Measurements from ENCODE around the gene FRAT1.
"Not testable (repeated sequence)": the region's sequence is repeated elsewhere in the genome, so short reads cannot be mapped to it uniquely, and the experiment has no call there.

Gene FRAT1

DNA sequence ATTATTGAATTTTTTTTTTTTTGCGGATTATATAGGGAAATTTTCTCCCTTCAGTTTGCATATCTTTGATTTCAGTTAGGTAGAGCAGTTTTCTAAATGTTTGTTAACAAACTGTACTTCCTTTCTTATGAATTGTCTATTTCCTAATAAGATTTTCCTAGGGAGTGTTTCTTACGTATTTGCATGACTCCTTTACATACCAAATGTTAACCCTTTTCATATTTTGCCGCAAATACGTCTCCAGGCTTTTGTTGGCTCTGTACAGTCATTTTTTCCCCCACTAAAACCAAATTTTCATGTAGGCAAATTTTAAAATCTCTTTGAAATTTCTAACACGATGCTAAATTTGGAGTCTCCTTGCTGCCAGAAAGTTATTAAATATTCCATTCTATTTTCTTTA is 17.4 kb downstream of the FRAT1 start:
- DNase-seq, result no peak

DNA sequence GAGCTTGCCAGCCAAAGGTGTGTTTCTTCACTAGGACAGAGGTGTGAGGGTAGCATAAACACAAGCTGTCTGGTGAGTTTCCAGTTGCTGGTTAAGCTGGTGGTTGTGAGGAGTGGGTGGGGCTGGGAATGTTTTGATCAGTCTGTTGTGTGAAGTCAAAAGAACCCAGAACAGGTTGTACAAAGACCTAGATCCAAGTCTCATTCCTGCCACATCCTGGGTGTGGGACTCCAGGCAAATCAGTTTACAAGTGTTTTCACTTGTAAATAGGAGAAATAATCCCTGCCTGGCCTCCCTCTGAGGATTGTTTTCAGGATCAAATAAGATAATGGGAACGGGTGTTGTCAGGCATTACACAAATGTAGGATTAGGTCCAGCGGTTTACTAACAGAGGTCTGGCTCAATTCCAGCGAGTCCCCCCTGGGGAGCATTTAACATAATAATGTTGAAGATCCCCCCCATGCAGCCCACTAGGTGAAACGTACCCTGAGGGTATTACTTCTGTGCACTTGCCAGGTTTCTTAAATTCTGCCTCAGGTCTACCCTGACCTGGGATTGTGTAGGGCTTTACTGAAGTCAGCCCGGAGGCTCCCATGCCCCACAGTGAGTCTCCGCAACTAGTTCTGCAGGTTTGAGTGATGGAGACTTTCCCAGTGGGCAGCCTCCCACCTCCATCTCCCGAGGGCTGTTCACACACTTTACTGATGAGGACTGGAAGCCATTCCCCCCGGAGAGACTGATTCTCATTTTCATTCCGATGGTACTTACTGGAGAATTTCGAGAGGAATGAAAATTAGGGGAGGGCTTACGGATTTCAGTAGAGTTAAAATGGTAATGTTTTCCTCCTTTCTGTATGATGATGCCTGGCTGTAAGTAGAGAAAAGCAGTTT is 18.1 kb downstream of the FRAT1 start:
- DNase-seq, result no peak

DNA sequence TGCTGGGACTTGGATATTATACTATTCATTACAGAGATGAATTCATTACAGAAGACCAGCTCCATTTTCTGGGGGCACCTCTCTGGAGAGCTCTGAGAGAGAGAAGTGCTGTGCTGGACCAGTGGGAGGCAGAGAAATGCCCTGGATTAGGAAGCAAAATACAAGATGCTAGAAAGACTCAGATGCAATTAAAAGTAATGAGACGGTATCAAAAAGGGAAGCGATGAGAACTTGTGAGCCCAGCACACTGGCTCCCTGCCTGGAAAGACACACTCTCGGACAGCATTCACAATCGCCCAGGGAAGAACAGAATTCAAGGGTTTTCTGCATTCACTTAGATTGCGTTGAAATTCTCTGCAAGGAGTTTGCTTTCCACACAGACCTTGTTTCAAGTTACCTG is 19.0 kb downstream of the FRAT1 start:
- no peak for DNase-seq

DNA sequence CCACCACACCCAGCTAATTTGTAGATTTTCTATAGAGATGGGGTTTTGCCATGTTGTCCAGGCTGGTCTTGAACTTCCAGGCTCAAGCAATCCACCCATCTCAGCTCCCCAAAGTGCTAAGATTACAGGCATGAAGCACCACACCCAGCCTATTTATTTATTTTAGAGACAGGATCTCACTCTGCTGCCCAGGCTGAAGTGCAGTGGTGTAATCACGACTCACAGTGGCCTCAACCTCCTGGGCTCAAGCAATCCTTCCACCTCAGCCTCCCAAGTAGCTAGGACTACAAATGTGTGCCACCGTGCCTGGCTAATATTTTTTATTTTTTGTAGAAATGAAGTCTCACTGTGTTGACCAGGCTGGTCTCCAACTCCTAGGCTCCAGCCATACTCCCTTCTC is 22.3 kb downstream of the FRAT1 start:
- DNase-seq, result no peak

DNA sequence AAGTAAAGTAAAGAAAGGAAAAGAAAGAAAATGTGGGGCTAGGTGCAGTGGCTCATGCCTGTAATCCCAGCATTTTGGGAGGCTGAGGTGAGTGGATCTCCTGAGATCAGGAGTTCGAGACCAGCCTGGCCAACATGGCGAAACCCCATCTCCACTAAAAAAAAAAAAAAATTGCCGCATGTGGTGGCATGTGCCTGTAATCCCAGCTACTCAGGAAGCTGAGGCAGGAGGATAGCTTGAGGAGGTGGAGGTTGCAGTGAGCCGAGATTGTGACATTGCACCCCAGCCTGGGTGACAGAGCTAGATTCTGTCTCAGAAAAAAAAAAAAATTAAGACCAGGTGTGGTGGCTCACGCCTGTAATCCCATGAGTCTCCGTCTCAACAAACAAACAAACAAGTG is 24.6 kb downstream of the FRAT1 start:
- DNase-seq, result not testable (repeated sequence)

DNA sequence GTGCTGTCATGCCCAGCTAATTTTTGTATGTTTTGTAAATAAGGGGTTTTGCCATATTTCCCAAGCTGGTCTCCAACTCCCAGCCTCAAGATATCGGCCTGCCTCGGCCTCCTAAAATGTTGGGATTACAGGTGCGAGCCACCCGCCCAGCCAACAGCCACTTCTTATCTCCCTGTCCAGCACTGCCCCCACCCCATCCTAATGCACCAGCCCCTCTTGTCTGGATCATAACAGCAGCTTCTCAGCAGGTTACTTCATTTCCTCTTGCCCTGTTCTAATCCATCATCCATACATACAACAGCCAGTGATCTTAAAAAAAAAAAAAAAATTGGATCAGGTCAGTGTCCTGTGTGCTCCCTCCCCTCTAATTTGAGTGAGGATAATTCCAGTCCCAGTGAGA is 28.2 kb downstream of the FRAT1 start:
- DNase-seq, result no peak

DNA sequence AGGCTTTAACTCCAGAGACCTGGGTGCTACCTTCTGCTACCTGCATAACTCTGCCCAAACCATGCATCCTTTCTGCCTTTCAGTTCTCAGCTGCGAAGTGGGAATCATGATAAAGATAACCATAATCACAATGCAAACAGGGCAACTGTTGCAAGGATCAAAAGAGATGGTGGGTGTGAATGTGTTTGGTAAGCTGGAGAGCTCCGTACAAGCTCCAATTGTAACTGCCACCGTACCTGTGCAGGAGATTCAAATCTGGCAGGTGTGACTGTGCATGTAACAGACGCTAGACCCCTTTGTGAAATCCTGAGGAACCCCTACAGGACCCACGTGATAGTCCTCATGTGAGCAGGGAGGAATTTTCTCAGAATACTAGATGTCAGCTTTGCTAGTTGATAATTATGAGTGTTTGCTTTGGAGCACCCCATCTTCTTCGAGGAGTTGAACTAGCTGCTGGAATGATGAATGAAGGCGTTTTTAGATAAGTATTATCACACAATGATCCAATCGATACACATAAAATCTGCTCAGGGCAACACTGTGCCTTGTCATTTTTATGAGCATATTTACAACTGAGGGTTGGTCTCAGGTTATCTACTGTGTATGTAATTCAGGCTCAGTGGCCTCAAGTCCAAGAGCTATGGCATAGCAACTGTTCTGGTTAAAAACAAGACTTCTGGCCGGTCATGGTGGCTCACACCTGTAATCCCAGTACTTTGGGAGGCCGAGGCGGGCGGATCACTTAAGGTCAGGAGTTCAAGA is 30.9 kb downstream of the FRAT1 start:
- DNase-seq, result no peak

DNA sequence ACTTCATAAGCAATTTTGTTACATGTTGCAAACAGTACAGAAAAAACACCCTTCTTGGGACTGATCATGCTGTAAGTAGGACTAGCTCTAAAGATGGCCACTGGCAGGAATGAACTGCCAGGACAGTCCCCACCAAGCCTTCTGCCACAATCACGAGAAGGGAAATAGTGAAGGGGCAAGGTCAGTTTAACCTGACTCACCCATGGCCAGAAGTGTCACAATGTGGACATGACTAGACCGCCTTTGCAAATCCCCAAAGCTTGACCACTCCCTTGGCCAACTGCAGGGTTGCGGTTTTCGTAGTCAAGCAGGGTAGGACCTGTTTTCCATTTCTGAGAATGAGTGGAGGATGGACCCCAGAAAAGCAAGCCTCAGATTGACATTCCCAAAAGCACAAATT is 34.9 kb downstream of the FRAT1 start:
- peak in 1 of 2 donors; percentile 24 for DNase-seq

DNA sequence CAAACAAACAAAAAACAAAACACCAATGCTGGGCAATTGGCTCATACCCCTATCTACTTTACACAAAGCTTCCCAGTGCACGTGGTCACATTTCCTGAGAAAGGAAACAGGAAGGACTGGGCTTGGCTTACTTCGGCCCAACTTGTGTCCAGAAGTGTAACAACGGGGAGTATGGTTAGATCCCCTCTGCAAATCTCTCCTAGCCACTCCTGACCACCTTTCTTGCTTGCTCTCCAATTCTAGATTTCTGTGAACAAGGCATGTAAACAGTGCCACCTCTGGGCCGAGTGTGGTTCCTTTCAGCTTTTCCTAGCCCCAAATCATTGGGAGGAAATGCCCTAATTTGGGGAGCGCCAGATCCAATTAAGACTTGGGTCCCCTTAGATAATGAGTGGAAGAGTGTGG is 36.5 kb downstream of the FRAT1 start:
- no peak for DNase-seq

DNA sequence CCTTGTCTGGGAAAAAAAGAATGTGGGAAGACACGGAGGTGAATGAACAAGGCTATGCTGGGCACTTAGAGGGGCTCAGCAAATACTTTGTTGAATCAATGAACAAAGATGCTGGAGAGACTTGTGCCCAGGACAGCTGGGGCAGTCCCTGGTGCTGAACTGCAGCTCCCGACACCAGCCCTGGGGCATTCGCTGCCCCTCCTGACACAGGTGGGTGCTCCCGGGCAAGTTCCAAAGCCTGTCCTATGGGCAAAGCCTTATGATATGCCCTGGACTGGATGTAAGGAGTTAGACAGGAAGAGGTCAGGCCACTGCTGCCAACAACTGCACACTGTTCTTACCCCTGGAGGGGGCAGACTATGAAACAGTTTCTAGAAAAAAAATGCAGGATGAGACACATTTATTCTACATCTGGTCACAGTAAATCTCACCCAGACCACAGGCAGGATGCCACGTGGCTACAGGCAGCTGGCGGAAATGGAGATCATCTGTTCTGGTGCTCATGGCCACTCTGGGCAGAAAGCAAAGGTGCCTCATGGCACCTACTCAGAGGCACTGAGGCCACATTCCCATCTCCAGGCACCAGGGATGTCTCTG is 37.3 kb downstream of the FRAT1 start:
- DNase-seq, result peak in 1 of 2 donors; percentile 17

DNA sequence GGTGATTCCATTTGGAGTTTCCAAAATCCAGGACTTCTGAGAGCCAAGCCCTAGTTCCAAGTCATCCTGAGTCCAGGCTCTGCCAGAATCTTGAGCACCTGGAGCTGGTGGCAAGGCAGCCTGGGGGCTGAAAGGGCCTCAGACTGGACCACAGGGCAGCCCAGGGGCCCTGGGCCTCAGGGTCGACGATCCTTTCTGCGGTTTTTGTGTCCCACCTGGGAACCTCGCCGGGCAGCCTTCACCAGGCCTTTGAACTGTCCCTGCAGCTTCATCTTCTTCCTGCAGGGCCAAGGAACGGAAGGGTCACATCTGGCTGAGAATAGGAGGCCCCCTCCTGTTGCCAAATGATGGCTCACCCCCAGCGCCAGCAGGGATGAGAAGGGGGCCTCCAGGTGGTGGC is 37.8 kb downstream of the FRAT1 start:
- DNase-seq, result no peak

DNA sequence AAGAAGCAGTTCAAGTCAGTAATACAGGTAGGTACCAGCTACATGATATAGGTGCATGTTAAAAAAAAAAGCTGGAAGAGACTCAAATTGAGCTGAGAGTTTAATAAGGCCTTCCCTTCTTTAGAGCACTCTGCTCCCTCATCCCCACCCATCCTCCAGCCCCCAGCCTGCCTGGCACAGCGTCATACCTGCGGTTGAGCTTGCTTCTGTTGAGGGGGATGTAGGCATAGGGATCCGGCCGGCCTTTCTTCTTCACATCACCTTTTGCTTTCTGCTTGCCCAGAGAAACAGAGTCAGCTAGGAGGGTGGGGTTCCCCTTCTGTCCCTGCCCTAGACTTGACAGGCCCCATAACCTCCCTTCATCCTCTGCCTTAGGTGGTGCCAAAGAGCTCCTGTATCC is 39.3 kb downstream of the FRAT1 start:
- DNase-seq, result no peak

DNA sequence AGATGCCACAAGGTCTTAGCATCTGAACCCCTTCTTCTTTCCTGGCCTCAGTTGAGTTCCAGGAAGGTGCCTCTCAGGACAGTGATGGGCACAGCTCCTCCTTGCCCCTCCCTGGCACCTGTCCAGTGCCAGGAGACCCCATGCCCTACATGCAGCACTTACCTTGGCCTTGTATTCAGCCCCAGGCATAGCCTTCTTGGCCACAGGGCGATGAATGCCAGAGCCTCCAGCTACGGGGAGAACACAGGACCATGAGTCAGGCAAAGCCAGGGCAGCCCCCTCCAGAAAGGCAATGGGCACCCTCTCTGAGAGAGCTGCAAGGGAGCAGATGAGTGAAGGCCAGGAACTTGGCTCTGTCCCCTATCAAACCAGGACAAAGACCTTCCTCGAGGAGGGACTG is 39.7 kb downstream of the FRAT1 start:
- DNase-seq, result no peak

DNA sequence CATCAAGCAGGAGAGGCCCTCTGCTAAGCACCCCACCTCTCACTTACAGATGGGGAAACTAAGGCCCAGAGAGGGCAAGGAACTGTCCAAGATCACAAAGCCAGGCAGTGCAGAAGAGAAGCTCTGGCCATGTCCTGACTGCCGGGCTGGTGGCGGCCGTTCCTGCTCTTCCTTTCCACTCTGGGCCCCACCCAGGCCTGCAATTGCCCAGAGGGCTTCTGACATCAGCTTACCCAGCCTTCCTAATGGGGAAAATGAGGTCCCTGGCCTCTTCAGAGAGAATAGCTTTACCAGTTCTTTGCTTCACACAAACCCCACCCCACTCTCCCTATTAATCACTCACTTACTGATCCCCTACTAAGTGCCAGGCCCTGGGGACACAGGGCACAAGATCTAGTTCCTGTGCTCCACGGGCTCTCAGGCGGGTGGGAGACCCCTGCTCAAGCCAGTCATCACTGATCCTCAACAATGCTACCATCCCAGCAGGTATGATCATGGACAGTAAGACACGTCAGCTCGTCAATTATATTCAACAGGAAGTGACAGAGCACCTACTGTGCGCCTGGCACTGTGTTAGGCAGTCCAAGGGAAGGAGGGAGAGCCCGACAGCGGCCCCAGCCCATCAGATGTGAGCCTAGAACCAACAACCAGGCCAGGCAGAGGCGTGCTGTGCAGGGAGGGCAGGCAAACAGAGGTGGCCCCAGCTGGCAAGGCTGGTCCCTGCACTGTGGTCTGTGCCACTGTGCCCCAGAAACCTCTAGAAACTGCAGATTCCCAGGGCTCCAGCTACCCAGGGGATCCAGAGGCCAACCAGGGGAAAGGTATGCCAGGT is 41.9 kb downstream of the FRAT1 start:
- no peak for DNase-seq

DNA sequence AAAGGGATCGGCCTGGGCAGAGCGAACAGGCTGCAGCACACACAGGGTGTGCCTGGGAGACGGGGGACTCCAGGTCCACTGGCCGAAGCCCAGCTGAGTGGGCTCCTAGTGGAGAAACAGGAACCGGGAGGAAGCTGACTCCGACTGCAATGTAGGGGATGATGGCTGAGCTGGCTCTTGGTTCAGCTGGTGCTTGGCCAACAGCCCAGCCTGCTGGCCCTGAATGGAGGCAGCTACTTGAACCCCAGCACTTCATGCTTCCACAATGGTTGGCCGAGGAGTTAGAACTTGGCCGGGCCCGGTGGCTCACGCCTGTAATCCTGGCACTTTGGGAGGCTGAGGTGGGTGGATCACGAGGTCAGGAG is 42.4 kb downstream of the FRAT1 start:
- no peak for DNase-seq

DNA sequence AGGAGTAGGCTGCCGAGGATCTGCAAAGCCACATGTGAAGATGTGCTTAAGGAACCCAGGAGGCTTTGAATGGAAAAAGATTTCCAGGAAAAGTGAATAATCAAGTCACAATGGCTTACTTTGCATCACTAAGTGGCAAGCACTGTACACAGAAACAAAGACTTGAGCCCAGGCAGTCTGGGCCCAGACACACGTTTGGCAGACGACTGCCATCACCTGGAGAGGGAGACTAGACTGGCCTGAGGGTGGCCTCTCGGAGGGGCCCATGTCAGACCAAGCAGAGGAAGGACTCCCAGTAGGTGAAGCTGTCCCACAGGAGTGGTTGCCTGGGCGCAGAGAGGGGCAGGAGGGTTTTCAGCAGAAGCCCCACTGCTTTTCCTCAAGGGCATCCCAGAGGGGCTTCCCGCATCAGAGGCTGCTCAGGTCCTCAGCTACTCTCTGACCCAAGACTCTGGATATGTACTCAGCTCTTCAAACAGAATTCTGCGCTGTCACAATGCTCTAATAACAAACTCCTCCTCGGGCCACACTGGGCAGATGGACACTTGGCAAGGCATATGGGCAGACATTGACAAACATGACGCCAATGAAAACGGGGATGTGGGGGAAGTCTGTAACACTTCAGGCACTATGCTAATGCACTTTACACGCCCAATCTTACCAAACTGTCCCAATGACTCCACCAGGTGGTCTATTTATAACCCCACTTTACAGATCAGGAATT is 43.4 kb downstream of the FRAT1 start:
- no peak for DNase-seq

DNA sequence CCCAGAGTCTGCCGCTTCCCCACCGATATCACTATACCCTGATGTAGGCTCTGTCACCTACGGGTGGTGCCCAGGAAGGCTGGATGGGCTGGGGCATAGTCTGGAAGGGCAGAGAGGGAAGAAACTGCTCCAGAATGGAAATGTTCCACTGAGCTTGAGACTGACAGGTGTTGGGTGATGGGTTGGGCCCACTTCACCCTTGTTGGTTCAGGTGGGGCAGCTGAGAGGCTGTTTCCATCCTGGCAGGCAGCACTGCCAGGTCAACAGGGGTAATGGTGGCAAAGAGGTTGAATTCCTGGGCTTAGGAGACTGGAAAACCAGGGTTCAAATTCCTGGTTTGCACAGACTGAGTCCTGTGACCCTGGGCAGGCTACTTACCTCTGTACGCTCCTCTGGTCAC is 44.0 kb downstream of the FRAT1 start:
- no peak for DNase-seq

DNA sequence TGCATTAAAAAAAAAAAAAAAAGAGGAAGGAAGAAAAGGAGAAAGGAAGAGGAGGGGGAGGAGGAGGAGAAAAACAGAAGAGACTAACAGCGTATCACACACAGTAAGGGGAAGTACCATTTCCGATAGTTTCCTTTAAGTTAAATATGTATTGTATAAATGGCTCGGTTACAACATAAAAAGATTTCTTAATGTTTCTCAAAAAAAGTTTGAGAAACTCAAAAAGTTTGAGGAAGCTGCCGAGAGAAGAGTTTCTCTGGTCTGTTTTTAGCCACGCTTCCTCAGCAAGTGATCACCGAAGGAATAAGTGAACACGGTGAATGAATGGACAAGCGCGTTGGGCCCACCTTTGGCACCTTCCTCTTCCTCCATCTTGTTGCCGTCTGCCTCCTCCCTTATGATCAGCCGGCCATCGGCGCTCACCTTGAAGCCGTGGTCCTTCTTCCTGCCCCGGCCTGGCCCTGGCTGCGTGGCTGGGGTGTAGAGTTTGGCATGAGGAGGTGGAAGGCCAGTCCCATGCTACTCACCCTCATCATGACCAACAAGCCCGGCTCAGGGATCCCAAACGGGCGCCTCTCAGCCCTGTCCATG is 46.8 kb downstream of the FRAT1 start:
- DNase-seq, result peak; percentile 22 to 92

DNA sequence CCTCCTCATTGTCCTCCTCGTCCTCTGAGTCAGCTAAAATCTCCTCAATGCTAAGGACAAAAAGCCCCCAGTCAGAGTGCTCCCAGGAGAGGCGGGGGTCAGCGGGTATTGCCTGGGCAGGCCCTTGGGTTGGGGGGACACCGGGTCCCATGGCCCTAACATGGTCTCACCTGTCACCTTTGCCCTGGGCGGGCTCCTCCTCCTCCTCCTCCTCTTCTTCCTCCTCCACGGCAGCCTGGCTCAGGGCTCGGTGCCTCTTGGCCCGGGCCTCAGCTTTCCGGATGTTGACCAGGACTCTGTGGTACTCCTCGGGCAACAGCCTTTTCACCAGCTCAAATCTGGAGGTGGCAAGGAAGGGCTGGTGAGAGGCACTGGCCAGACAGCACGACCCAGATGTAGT is 47.5 kb downstream of the FRAT1 start:
- no peak for DNase-seq

DNA sequence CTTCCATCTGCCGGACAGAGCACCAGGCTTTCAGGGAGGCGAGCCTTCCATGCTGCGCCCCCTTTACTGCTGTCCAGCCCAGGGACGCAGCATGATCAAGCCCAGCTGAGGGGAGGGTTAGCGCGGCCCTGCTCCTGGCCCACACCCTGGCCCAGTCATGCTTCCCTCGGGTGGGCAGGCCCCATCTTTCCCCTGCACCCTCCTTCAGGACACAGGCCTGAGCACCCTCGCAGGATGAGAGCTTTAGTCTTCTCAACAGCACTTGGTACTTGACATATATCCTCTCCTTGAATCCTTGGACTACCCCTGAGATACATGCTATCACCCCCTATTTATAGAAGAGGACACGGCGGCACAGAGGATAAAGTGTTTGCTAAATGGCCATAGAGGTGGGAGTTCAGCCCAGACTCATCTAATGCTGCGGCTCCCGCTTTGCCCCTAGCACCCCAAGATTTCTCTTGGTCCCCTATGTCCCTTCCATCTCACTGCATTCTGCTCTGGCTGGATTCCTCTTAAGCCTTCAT is 48.1 kb downstream of the FRAT1 start:
- no peak for DNase-seq

Data from bone marrow (tissue), 2 donors.